Measurements from ENCODE around the gene SDHB.

DNA sequence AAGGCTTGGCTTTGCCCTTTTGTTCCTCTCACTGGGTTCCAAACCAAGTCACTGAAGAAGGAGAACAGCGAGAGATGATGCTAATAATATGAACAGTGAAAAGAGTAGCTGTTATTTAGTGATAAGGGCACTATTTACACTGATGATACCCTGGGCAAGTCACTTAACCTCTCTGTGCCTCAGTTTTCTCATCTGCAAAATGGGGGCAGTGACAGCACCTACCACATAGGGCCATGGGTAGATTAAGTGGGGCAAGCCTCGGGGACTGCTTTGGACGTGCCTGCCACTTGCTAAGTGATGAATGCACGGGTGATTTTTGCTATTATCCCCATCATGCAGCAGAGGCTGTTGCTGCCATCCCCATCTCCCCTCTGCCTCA is 51.3 kb downstream of the SDHB start:
- TF ChIP-seq SNRNP70 (IDR thresholded peaks at IDR 0.05; ENCODE audit: low read depth, low read length) (no peak), CTCF (CRISPR knock-in tag; IDR thresholded peaks at IDR 0.05) (no peak), SIN3B (IDR thresholded peaks at IDR 0.05; ENCODE audit: low read length) (no peak), ATF7 (IDR thresholded peaks at IDR 0.05) (no peak), ATF7 (CRISPR knock-in tag; IDR thresholded peaks at IDR 0.05) (no peak), NKX3-1 (CRISPR knock-in tag; IDR thresholded peaks at IDR 0.05) (no peak), AFF4 (CRISPR knock-in tag; IDR thresholded peaks at IDR 0.05) (no peak), TGIF2 (CRISPR knock-in tag; IDR thresholded peaks at IDR 0.05) (no peak), FOXK1 (CRISPR knock-in tag; IDR thresholded peaks at IDR 0.05; ENCODE audit: borderline replicate concordance, low read depth) (no peak), SRSF9 (IDR thresholded peaks at IDR 0.05; ENCODE audit: borderline replicate concordance, insufficient read depth, low read depth, low read length, poor library complexity, severe bottlenecking) (no peak), NR2F6 (IDR thresholded peaks at IDR 0.05) (no peak), NR2F6 (CRISPR knock-in tag; IDR thresholded peaks at IDR 0.05) (no peak)
- TF ChIP-seq, protein P1, sequence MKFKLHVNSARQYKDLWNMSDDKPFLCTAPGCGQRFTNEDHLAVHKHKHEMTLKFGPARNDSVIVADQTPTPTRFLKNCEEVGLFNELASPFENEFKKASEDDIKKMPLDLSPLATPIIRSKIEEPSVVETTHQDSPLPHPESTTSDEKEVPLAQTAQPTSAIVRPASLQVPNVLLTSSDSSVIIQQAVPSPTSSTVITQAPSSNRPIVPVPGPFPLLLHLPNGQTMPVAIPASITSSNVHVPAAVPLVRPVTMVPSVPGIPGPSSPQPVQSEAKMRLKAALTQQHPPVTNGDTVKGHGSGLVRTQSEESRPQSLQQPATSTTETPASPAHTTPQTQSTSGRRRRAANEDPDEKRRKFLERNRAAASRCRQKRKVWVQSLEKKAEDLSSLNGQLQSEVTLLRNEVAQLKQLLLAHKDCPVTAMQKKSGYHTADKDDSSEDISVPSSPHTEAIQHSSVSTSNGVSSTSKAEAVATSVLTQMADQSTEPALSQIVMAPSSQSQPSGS (CRISPR knock-in tag; IDR thresholded peaks at IDR 0.05), result no peak

Data from HepG2 (cell line).